ENCODE results near the gene MYO15B.

DNA sequence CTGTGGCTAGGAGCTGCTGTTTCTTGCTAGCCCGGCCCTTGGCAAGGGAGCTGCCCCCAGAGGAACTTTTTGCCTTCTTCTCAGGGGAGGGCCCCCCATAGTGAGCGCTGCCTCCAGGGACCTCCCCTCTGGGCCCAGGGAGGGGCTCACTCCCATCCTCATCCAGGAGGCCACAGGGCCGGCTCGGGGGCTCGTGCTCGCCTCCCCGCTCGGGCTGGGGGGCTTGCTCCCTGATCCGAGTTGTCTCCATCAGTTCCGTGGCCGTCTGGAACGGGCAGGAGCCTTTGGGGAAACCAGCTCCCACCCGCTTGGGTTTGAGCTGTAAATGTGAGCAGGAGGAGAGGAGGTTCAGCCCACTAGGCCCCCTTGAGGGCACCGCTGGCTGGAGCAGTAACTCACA lies 41.6 kb downstream of the MYO15B start:
- TF ChIP-seq, protein P1, sequence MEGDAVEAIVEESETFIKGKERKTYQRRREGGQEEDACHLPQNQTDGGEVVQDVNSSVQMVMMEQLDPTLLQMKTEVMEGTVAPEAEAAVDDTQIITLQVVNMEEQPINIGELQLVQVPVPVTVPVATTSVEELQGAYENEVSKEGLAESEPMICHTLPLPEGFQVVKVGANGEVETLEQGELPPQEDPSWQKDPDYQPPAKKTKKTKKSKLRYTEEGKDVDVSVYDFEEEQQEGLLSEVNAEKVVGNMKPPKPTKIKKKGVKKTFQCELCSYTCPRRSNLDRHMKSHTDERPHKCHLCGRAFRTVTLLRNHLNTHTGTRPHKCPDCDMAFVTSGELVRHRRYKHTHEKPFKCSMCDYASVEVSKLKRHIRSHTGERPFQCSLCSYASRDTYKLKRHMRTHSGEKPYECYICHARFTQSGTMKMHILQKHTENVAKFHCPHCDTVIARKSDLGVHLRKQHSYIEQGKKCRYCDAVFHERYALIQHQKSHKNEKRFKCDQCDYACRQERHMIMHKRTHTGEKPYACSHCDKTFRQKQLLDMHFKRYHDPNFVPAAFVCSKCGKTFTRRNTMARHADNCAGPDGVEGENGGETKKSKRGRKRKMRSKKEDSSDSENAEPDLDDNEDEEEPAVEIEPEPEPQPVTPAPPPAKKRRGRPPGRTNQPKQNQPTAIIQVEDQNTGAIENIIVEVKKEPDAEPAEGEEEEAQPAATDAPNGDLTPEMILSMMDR (conservative IDR thresholded peaks at IDR 0.05; ENCODE audit: low read length), result no peak
- no peak for TF ChIP-seq EZH2phosphoT487 (IDR thresholded peaks at IDR 0.05; ENCODE audit: borderline replicate concordance)
